DND-41 (cell line): Measurements from ENCODE around the gene CHMP1B.

Experiments
- ATAC-seq: fragments of 200-7000 bp; cut with Tn5 transposase; 3 replicates; pipeline ENCODE4 v1.9.1; 2021; ENCODE audit warnings: low read depth; ENCODE audit not compliant: insufficient read depth
- DNase-seq: peaks from one replicate; pipeline ENCODE4 v3.0.0-alpha.2; 2020
- H2AFZ ChIP-seq: 2 replicates; pipeline ENCODE4 v1.6.0; 2012; ENCODE audit warnings: low read depth, low read length
- H3K27ac ChIP-seq: 2 replicates; pipeline ENCODE4 v1.5.1; 2012; ENCODE audit warnings: low read length, inconsistent platforms
- H3K27me3 ChIP-seq: fragments of 200-600 bp; sonication (generic); 2 replicates; pipeline ENCODE4 v1.6.0; 2012; ENCODE audit warnings: low read length, mild to moderate bottlenecking, inconsistent platforms; ENCODE audit not compliant: insufficient read depth, poor library complexity
- H3K36me3 ChIP-seq: 2 replicates; pipeline ENCODE4 v1.5.1; 2012; ENCODE audit warnings: low read length, inconsistent platforms; ENCODE audit not compliant: insufficient read depth
- H3K4me1 ChIP-seq: 2 replicates; pipeline ENCODE4 v1.5.1; 2012; ENCODE audit warnings: mild to moderate bottlenecking, low read length; ENCODE audit not compliant: insufficient read depth
- H3K4me2 ChIP-seq: 2 replicates; pipeline ENCODE4 v1.6.0; 2012; ENCODE audit warnings: mild to moderate bottlenecking, moderate library complexity, low read length, inconsistent platforms; ENCODE audit not compliant: insufficient read depth
- H3K4me3 ChIP-seq, 2 experiments: fragments of 200-600 bp in 1 of 2; shearing (Covaris generic) in 1 of 2; 2 replicates each; pipeline ENCODE4 v1.5.1; 2012 to 2016; ENCODE audit warnings: inconsistent platforms in 2 of 2, low read length in 2 of 2, mild to moderate bottlenecking in 2 of 2, low read depth in 1 of 2, moderate library complexity in 1 of 2
- H3K79me2 ChIP-seq: 2 replicates; pipeline ENCODE4 v1.6.0; 2012; ENCODE audit warnings: low read length, inconsistent platforms; ENCODE audit not compliant: insufficient read depth
- H3K9ac ChIP-seq: 2 replicates; pipeline ENCODE4 v1.6.0; 2012; ENCODE audit warnings: low read depth, mild to moderate bottlenecking, inconsistent platforms, low read length, moderate library complexity
- H3K9me3 ChIP-seq: 2 replicates; pipeline ENCODE4 v1.5.1; 2012; ENCODE audit warnings: low read length, moderate library complexity, mild to moderate bottlenecking, inconsistent platforms; ENCODE audit not compliant: insufficient read depth, severe bottlenecking
- H4K20me1 ChIP-seq: 2 replicates; pipeline ENCODE4 v1.6.0; 2012; ENCODE audit warnings: low read length; ENCODE audit not compliant: insufficient read depth
- EZH2 ChIP-seq: IDR thresholded peaks from 3 replicates; pipeline ENCODE4 v1.6.1; 2012; ENCODE audit warnings: borderline replicate concordance, low read depth, mild to moderate bottlenecking, moderate library complexity, low read length, inconsistent platforms; ENCODE audit not compliant: severe bottlenecking
- TF ChIP-seq, protein P1 (sequence below): IDR thresholded peaks from 2 replicates; pipeline ENCODE4 v1.5.1; 2012; ENCODE audit warnings: borderline replicate concordance, low read length, moderate library complexity, mild to moderate bottlenecking; ENCODE audit not compliant: poor library complexity, severe bottlenecking; ENCODE audit errors: extremely low read depth

CHMP1B gene

DNA sequence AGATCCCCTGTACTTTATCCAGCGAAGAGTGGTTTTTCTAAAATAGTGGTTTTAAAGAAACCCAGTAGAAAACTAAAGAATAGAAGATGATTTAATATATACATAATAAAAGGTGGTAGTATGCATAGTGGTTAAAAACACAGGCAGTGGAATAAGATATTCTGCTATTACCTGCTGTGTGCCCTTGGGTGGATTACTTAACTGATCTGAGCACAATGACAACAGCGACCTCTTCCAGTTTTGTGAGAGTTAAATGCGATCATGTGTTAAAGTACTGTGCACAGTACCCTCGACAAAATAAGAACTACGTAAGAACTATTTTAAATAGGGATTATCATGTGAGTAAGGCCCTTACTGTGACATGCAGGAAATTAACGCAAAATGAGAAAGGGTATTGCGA is 30.0 kb upstream of the CHMP1B start:
- no peaks in the 10 kb centered on the region for H3K4me1 ChIP-seq
- H3K9me3 ChIP-seq: no peaks in the 10 kb centered on the region
- no peak overlapping the region for H3K9ac ChIP-seq
- H2AFZ ChIP-seq: no peak overlapping the region
- H3K4me2 ChIP-seq: no peak overlapping the region
- H3K27me3 ChIP-seq: no peaks in the 10 kb centered on the region
- no peaks in the 10 kb centered on the region for H3K79me2 ChIP-seq
- no peak overlapping the region for H3K27ac ChIP-seq
- DNase-seq: no peak
- ATAC-seq: no peak
- TF ChIP-seq, protein P1, sequence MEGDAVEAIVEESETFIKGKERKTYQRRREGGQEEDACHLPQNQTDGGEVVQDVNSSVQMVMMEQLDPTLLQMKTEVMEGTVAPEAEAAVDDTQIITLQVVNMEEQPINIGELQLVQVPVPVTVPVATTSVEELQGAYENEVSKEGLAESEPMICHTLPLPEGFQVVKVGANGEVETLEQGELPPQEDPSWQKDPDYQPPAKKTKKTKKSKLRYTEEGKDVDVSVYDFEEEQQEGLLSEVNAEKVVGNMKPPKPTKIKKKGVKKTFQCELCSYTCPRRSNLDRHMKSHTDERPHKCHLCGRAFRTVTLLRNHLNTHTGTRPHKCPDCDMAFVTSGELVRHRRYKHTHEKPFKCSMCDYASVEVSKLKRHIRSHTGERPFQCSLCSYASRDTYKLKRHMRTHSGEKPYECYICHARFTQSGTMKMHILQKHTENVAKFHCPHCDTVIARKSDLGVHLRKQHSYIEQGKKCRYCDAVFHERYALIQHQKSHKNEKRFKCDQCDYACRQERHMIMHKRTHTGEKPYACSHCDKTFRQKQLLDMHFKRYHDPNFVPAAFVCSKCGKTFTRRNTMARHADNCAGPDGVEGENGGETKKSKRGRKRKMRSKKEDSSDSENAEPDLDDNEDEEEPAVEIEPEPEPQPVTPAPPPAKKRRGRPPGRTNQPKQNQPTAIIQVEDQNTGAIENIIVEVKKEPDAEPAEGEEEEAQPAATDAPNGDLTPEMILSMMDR: no peak
- TF ChIP-seq EZH2: no peak
- H3K36me3 ChIP-seq: no peaks in the 10 kb centered on the region
- H4K20me1 ChIP-seq: no peaks in the 10 kb centered on the region
- H3K4me3 ChIP-seq: no peak overlapping the region

DNA sequence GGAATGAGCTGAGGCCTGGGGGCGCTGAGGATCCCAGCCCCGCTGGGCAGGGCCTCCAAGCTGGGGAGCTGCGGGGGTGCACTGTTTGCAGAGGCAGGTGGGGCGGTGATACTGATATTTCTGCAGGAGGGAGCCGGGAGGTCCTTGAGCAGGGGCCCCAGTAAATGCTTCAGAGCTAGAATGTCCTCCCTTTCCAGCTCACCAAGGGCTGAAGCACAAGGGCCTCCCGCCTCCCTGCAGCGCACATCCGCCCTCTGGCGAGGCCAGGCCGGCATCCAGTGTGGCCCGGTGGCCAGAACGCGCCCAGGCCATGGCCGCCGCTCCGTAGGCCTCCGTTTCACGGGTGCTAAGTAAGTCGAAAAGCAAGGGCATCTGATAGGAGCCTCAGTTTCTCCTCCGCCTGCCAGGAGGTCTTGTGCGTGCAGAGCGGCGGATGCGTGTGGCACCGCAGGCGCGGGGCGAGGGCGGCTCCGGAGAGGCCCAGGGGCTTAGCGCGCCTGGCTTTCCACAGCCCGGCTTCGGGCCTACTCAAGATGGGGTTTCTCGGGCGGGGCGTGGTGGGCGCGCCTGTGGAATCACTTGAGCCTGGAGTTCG is 29.5 kb upstream of the CHMP1B start:
- Histone ChIP-seq H3K27ac (no peak overlapping the region), H2AFZ (no peak overlapping the region), H3K4me3 (no peak overlapping the region), H3K9me3 (no peaks in the 10 kb centered on the region), H3K79me2 (no peaks in the 10 kb centered on the region), H3K4me2 (no peak overlapping the region), H3K9ac (no peak overlapping the region), H3K36me3 (no peaks in the 10 kb centered on the region), H4K20me1 (no peaks in the 10 kb centered on the region), H3K27me3 (no peaks in the 10 kb centered on the region), H3K4me1 (no peaks in the 10 kb centered on the region)
- DNase-seq (no peak), ATAC-seq (no peak)
- TF ChIP-seq EZH2: no peak
- TF ChIP-seq, protein P1: no peak

DNA sequence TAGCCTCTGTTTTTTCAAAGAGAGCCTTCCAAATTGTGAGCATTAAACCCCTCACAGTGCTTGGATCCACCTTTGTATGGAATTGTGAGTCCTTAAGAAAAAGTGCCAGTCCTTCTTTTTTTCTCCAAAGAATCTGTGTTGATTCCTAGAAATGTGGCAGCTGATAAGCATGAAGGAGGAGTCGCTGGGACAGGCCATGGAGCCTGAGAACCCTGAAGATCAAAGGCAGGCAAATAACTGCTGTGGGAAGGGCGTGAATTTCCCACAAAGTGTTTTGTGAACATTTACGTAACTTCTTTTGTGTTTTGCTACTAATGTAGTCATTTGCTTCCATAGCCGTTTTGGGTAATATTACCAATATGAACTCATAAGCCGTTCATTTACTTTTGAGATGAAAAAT is 27.7 kb upstream of the CHMP1B start:
- ATAC-seq (no peak), DNase-seq (no peak)

DNA sequence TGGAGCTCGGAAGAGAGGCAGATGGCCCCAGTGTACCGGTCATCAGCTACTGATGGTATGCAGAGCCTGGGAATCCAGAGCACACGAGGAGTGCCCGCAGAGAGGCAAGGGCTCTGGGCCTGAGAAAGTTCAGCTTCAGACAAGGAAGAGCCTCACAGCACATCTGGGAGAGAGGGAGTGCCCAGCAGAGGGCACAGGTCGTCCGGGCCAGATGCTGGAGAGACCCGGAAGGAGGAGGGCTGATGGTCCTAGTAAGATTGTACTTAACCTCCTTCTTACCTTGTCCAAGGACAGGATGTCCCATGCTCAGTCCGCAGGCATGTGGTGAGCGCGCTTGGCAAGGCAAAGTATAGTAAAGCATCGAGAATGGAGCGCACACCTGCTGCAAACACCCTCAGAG is 24.4 kb upstream of the CHMP1B start:
- H3K4me2 ChIP-seq: no peak overlapping the region
- no peaks in the 10 kb centered on the region for H3K9me3 ChIP-seq
- no peaks in the 10 kb centered on the region for H4K20me1 ChIP-seq
- no peak for TF ChIP-seq EZH2
- TF ChIP-seq, protein P1: no peak
- H3K27ac ChIP-seq: no peak overlapping the region
- no peaks in the 10 kb centered on the region for H3K36me3 ChIP-seq
- no peaks in the 10 kb centered on the region for H3K79me2 ChIP-seq
- H3K27me3 ChIP-seq: no peaks in the 10 kb centered on the region
- no peak for DNase-seq
- no peak overlapping the region for H2AFZ ChIP-seq
- no peak for ATAC-seq
- no peak overlapping the region for H3K9ac ChIP-seq
- H3K4me1 ChIP-seq: no peaks in the 10 kb centered on the region
- no peak overlapping the region for H3K4me3 ChIP-seq

More for the DNA sequence above, 27.7 kb upstream of the CHMP1B start:
- Histone ChIP-seq H3K36me3 (no peaks in the 10 kb centered on the region), H3K27ac (no peak overlapping the region), H3K9me3 (no peaks in the 10 kb centered on the region), H3K4me3 (no peak overlapping the region), H3K4me1 (no peaks in the 10 kb centered on the region), H3K9ac (no peak overlapping the region), H3K4me2 (no peak overlapping the region), H3K27me3 (no peaks in the 10 kb centered on the region), H2AFZ (no peak overlapping the region), H4K20me1 (no peaks in the 10 kb centered on the region), H3K79me2 (no peaks in the 10 kb centered on the region)
- TF ChIP-seq EZH2: no peak
